ENCODE data around the gene HOXB6. TPM values are rescaled to one million over a fixed set of nuclear protein-coding genes. Genes with fewer than 3 reads are reported as not detected.
A peak's percentile ranks its signal among the peaks of the same experiment; 100 is the strongest.

HOXB6 gene
- polyA plus RNA-seq, 4 donors: 0.45 to 17.5 (median 4.0) TPM

GRCh38 chr17:48555258-48556228 is 49.2 kb downstream of the HOXB6 start:
- FAIRE-seq: no peak

GRCh38 chr17:48554412-48555257 is 50.2 kb downstream of the HOXB6 start:
- Histone ChIP-seq H3K4me1 (ENCODE audit: control insufficient read depth in 3 of 3, insufficient read depth in 2 of 3, low read depth in 1 of 3, low read length in 2 of 3) (peaks cover 0 to 40% (median 0%) of the 10 kb centered on the region in 3 donors), H3K36me3 (ENCODE audit: control insufficient read depth in 3 of 3, insufficient read depth in 2 of 3, low read depth in 1 of 3, low read length in 3 of 3) (peaks cover 0 to 43% (median 0%) of the 10 kb centered on the region in 3 donors), H3K27me3 (ENCODE audit: control insufficient read depth in 3 of 3, insufficient read depth in 3 of 3, low read length in 3 of 3) (peaks cover 0 to 88% (median 8%) of the 10 kb centered on the region in 3 donors), H3K9me3 (ENCODE audit: control insufficient read depth in 2 of 2, insufficient read depth in 1 of 2, low read depth in 1 of 2, low read length in 1 of 2) (no peaks in the 10 kb centered on the region), H3K4me3 (ENCODE audit: low read depth in 1 of 3, low read length in 3 of 3) (peak overlapping the region in 1 of 3 donors; percentile 27), H3K27ac (ENCODE audit: low read depth in 1 of 3, low read length in 2 of 3) (peak overlapping the region in 2 of 3 donors; percentile 53 to 82)
- FAIRE-seq (no peak), DNase-seq (peak in 1 of 2 donors; percentile 25)
- WGBS, 3 donors: 32 to 36% (median 36%) methylated on average over 44 of the region's 44 CpGs

More at GRCh38 chr17:48555258-48556228, 49.2 kb downstream of the HOXB6 start:
- Histone ChIP-seq H3K4me1 (ENCODE audit: control insufficient read depth in 3 of 3, insufficient read depth in 2 of 3, low read depth in 1 of 3, low read length in 2 of 3) (peaks cover 0 to 45% (median 0%) of the 10 kb centered on the region in 3 donors), H3K9me3 (ENCODE audit: control insufficient read depth in 2 of 2, insufficient read depth in 1 of 2, low read depth in 1 of 2, low read length in 1 of 2) (no peaks in the 10 kb centered on the region), H3K27ac (ENCODE audit: low read depth in 1 of 3, low read length in 2 of 3) (peak overlapping the region in 2 of 3 donors; percentile 63 to 84), H3K36me3 (ENCODE audit: control insufficient read depth in 3 of 3, insufficient read depth in 2 of 3, low read depth in 1 of 3, low read length in 3 of 3) (peaks cover 0 to 38% (median 0%) of the 10 kb centered on the region in 3 donors), H3K27me3 (ENCODE audit: control insufficient read depth in 3 of 3, insufficient read depth in 3 of 3, low read length in 3 of 3) (peaks cover 0 to 87% (median 4%) of the 10 kb centered on the region in 3 donors), H3K4me3 (ENCODE audit: low read depth in 1 of 3, low read length in 3 of 3) (peak overlapping the region in 2 of 3 donors; percentile 8 to 27)
- peak in 1 of 2 donors; percentile 82 for DNase-seq
- 5 to 20% (median 11%) methylated on average over 36 of the region's 36 CpGs for WGBS, 3 donors

- Histone ChIP-seq H3K4me1 (ENCODE audit: control insufficient read depth in 3 of 3, insufficient read depth in 2 of 3, low read depth in 1 of 3, low read length in 2 of 3) (peaks cover 0 to 36% (median 0%) of the 10 kb centered on the region in 3 donors), H3K36me3 (ENCODE audit: control insufficient read depth in 3 of 3, insufficient read depth in 2 of 3, low read depth in 1 of 3, low read length in 3 of 3) (peaks cover 0 to 37% (median 0%) of the 10 kb centered on the region in 3 donors), H3K27me3 (ENCODE audit: control insufficient read depth in 3 of 3, insufficient read depth in 3 of 3, low read length in 3 of 3) (peaks cover 0 to 85% (median 8%) of the 10 kb centered on the region in 3 donors), H3K4me3 (ENCODE audit: low read depth in 1 of 3, low read length in 3 of 3) (no peak overlapping the region), H3K27ac (ENCODE audit: low read depth in 1 of 3, low read length in 2 of 3) (peak overlapping the region in 2 of 3 donors; percentile 53 to 82), H3K9me3 (ENCODE audit: control insufficient read depth in 2 of 2, insufficient read depth in 1 of 2, low read depth in 1 of 2, low read length in 1 of 2) (no peaks in the 10 kb centered on the region)
- DNase-seq: peak in 1 of 2 donors; percentile 3
- no peak for FAIRE-seq
- WGBS, 3 donors: 52 to 66% (median 65%) methylated on average over 1 of the region's 1 CpG
These were observed 51.0 kb downstream of the HOXB6 start for GRCh38 chr17:48553826-48554225.

GRCh38 chr17:48553190-48553547 is 51.6 kb downstream of the HOXB6 start:
- no peaks in the 10 kb centered on the region for H3K9me3 ChIP-seq (ENCODE audit: control insufficient read depth in 2 of 2, insufficient read depth in 1 of 2, low read depth in 1 of 2, low read length in 1 of 2)
- peaks cover 0 to 36% (median 0%) of the 10 kb centered on the region in 3 donors for H3K36me3 ChIP-seq (ENCODE audit: control insufficient read depth in 3 of 3, insufficient read depth in 2 of 3, low read depth in 1 of 3, low read length in 3 of 3)
- no peak overlapping the region for H3K4me3 ChIP-seq (ENCODE audit: low read depth in 1 of 3, low read length in 3 of 3)
- peaks cover 0 to 84% (median 8%) of the 10 kb centered on the region in 3 donors for H3K27me3 ChIP-seq (ENCODE audit: control insufficient read depth in 3 of 3, insufficient read depth in 3 of 3, low read length in 3 of 3)
- FAIRE-seq: no peak
- peaks cover 0 to 38% (median 3%) of the 10 kb centered on the region in 3 donors for H3K4me1 ChIP-seq (ENCODE audit: control insufficient read depth in 3 of 3, insufficient read depth in 2 of 3, low read depth in 1 of 3, low read length in 2 of 3)
- peak overlapping the region in 2 of 3 donors; percentile 53 to 88 for H3K27ac ChIP-seq (ENCODE audit: low read depth in 1 of 3, low read length in 2 of 3)
- DNase-seq: peak in 1 of 2 donors; percentile 14
- 50 to 59% (median 54%) methylated on average over 5 of the region's 5 CpGs for WGBS, 3 donors

GRCh38 chr17:48552466-48553189 is 52.2 kb downstream of the HOXB6 start:
- no peak overlapping the region for H3K4me3 ChIP-seq (ENCODE audit: low read depth in 1 of 3, low read length in 3 of 3)
- FAIRE-seq: no peak

GRCh38 chr17:48551596-48552465 is 53.0 kb downstream of the HOXB6 start:
- no peaks in the 10 kb centered on the region for H3K9me3 ChIP-seq (ENCODE audit: control insufficient read depth in 2 of 2, insufficient read depth in 1 of 2, low read depth in 1 of 2, low read length in 1 of 2)
- H3K27me3 ChIP-seq (ENCODE audit: control insufficient read depth in 3 of 3, insufficient read depth in 3 of 3, low read length in 3 of 3): peaks cover 0 to 84% (median 8%) of the 10 kb centered on the region in 3 donors
- peaks cover 0 to 32% (median 3%) of the 10 kb centered on the region in 3 donors for H3K4me1 ChIP-seq (ENCODE audit: control insufficient read depth in 3 of 3, insufficient read depth in 2 of 3, low read depth in 1 of 3, low read length in 2 of 3)
- no peak for FAIRE-seq
- H3K36me3 ChIP-seq (ENCODE audit: control insufficient read depth in 3 of 3, insufficient read depth in 2 of 3, low read depth in 1 of 3, low read length in 3 of 3): peaks cover 0 to 30% (median 0%) of the 10 kb centered on the region in 3 donors
- DNase-seq: peak in 1 of 2 donors; percentile 7
- H3K27ac ChIP-seq (ENCODE audit: low read depth in 1 of 3, low read length in 2 of 3): peak overlapping the region in 2 of 3 donors; percentile 64 to 88
- no peak overlapping the region for H3K4me3 ChIP-seq (ENCODE audit: low read depth in 1 of 3, low read length in 3 of 3)
- 43 to 52% (median 52%) methylated on average over 43 to 47 of the region's 47 CpGs for WGBS, 3 donors

More at GRCh38 chr17:48552466-48553189, 52.2 kb downstream of the HOXB6 start:
- WGBS, 3 donors: 39 to 48% (median 43%) methylated on average over 6 to 11 of the region's 11 CpGs
- Histone ChIP-seq H3K9me3 (ENCODE audit: control insufficient read depth in 2 of 2, insufficient read depth in 1 of 2, low read depth in 1 of 2, low read length in 1 of 2) (no peaks in the 10 kb centered on the region), H3K4me1 (ENCODE audit: control insufficient read depth in 3 of 3, insufficient read depth in 2 of 3, low read depth in 1 of 3, low read length in 2 of 3) (peaks cover 0 to 38% (median 3%) of the 10 kb centered on the region in 3 donors), H3K36me3 (ENCODE audit: control insufficient read depth in 3 of 3, insufficient read depth in 2 of 3, low read depth in 1 of 3, low read length in 3 of 3) (peaks cover 0 to 32% (median 0%) of the 10 kb centered on the region in 3 donors), H3K27ac (ENCODE audit: low read depth in 1 of 3, low read length in 2 of 3) (peak overlapping the region in 2 of 3 donors; percentile 64 to 88), H3K27me3 (ENCODE audit: control insufficient read depth in 3 of 3, insufficient read depth in 3 of 3, low read length in 3 of 3) (peaks cover 0 to 84% (median 8%) of the 10 kb centered on the region in 3 donors)
- DNase-seq: peak in 1 of 2 donors; percentile 8

- Histone ChIP-seq H3K27me3 (ENCODE audit: control insufficient read depth in 3 of 3, insufficient read depth in 3 of 3, low read length in 3 of 3) (peaks cover 0 to 84% (median 8%) of the 10 kb centered on the region in 3 donors), H3K9me3 (ENCODE audit: control insufficient read depth in 2 of 2, insufficient read depth in 1 of 2, low read depth in 1 of 2, low read length in 1 of 2) (no peaks in the 10 kb centered on the region), H3K27ac (ENCODE audit: low read depth in 1 of 3, low read length in 2 of 3) (peak overlapping the region in 2 of 3 donors; percentile 64 to 88), H3K36me3 (ENCODE audit: control insufficient read depth in 3 of 3, insufficient read depth in 2 of 3, low read depth in 1 of 3, low read length in 3 of 3) (peaks cover 0 to 30% (median 0%) of the 10 kb centered on the region in 3 donors), H3K4me3 (ENCODE audit: low read depth in 1 of 3, low read length in 3 of 3) (no peak overlapping the region), H3K4me1 (ENCODE audit: control insufficient read depth in 3 of 3, insufficient read depth in 2 of 3, low read depth in 1 of 3, low read length in 2 of 3) (peaks cover 0 to 33% (median 3%) of the 10 kb centered on the region in 3 donors)
- WGBS, 3 donors: 34 to 58% (median 51%) methylated on average over 19 of the region's 19 CpGs
- FAIRE-seq (no peak), DNase-seq (peak in 1 of 2 donors; percentile 8)
These were observed 53.6 kb downstream of the HOXB6 start for GRCh38 chr17:48551214-48551555.

Data from small intestine (tissue), 7 donors.